ENCODE results near the gene SLC6A15.

DNA sequence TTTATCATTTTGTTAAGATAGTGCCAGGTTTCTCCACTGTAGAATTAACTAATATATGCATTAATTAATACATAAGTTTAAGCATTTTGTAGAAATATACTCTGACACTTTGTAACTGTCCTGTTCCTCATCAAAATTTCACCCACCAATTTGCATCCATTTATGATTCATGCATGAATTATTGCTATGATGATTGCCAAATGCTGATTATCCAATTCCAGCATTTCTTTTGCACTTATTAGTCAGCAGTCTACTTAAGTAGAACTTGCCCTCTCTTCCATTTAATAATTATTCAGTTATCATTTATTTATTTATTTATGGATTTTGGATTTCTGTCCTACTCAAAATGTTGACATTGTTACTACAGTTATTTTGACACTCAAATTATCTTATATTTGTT lies 72.2 kb downstream of the SLC6A15 start:
- TF ChIP-seq, protein P1, sequence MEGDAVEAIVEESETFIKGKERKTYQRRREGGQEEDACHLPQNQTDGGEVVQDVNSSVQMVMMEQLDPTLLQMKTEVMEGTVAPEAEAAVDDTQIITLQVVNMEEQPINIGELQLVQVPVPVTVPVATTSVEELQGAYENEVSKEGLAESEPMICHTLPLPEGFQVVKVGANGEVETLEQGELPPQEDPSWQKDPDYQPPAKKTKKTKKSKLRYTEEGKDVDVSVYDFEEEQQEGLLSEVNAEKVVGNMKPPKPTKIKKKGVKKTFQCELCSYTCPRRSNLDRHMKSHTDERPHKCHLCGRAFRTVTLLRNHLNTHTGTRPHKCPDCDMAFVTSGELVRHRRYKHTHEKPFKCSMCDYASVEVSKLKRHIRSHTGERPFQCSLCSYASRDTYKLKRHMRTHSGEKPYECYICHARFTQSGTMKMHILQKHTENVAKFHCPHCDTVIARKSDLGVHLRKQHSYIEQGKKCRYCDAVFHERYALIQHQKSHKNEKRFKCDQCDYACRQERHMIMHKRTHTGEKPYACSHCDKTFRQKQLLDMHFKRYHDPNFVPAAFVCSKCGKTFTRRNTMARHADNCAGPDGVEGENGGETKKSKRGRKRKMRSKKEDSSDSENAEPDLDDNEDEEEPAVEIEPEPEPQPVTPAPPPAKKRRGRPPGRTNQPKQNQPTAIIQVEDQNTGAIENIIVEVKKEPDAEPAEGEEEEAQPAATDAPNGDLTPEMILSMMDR (IDR thresholded peaks at IDR 0.05), result no peak
- no peak for TF ChIP-seq POLR2A (IDR thresholded peaks at IDR 0.05)
- TF ChIP-seq POLR2AphosphoS5 (IDR thresholded peaks at IDR 0.05), result no peak
